Neural cell (in vitro differentiated cells): Measurements from ENCODE around the gene FAXDC2. TPM values are rescaled to one million over a fixed set of nuclear protein-coding genes. Genes with fewer than 3 reads are reported as not detected.

Experiments
- H2AFZ ChIP-seq: fragments of 200-600, 300-800 bp; sonication (generic), shearing (Covaris generic); 2 replicates; pipeline ENCODE4 v1.6.0; 2014; ENCODE audit warnings: low read depth, mild to moderate bottlenecking, antibody characterized with exemption, low read length, moderate library complexity
- H3F3A ChIP-seq: fragments of 200-600 bp; shearing (Covaris generic); 2 replicates; pipeline ENCODE4 v1.6.1; 2016; ENCODE audit warnings: mild to moderate bottlenecking, moderate library complexity, mixed read lengths, antibody characterized with exemption, low read length; ENCODE audit not compliant: insufficient read depth, poor library complexity, severe bottlenecking
- H3K27ac ChIP-seq: fragments of 200-600, 300-800 bp; sonication (generic), shearing (Covaris generic); 2 replicates; pipeline ENCODE4 v1.5.1; 2014; ENCODE audit warnings: mild to moderate bottlenecking, low read length, moderate library complexity
- H3K27me3 ChIP-seq: fragments of 300-800, 200-600 bp; sonication (generic), shearing (Covaris generic); 2 replicates; pipeline ENCODE4 v1.6.0; 2014; ENCODE audit warnings: mild to moderate bottlenecking, low read depth, low read length, moderate library complexity; ENCODE audit not compliant: insufficient read depth
- H3K36me3 ChIP-seq: fragments of 300-800, 200-600 bp; sonication (generic), shearing (Covaris generic); 2 replicates; pipeline ENCODE4 v1.5.1; 2014; ENCODE audit warnings: mild to moderate bottlenecking, antibody characterized with exemption, low read length, moderate library complexity; ENCODE audit not compliant: insufficient read depth
- H3K4me2 ChIP-seq: fragments of 300-800, 200-600 bp; sonication (generic), shearing (Covaris generic); 2 replicates; pipeline ENCODE4 v1.6.0; 2014; ENCODE audit warnings: mild to moderate bottlenecking, low read length
- H3K4me3 ChIP-seq: fragments of 300-800, 200-600 bp; sonication (generic), shearing (Covaris generic); 2 replicates; pipeline ENCODE4 v1.5.1; 2014; ENCODE audit warnings: mild to moderate bottlenecking, low read length, moderate library complexity
- H3K79me2 ChIP-seq: fragments of 200-600 bp; shearing (Covaris generic); replicated peaks from 2 replicates; pipeline ENCODE4 v1.6.0; 2014; ENCODE audit warnings: mild to moderate bottlenecking, low read length, moderate library complexity; ENCODE audit not compliant: insufficient read depth
- H3K9ac ChIP-seq: fragments of 300-800, 200-600 bp; sonication (generic), shearing (Covaris generic); 2 replicates; pipeline ENCODE4 v1.6.1; 2016; ENCODE audit warnings: mild to moderate bottlenecking, low read length, mixed read lengths
- H3K9me2 ChIP-seq: fragments of 200-600 bp; shearing (Covaris generic); 2 replicates; pipeline ENCODE4 v1.6.1; 2016; ENCODE audit warnings: mild to moderate bottlenecking, low read length, mixed read lengths; ENCODE audit not compliant: insufficient read depth
- H3K9me3 ChIP-seq: fragments of 200-600, 300-800 bp; sonication (generic), shearing (Covaris generic); 2 replicates; pipeline ENCODE4 v1.6.1; 2016; ENCODE audit warnings: mild to moderate bottlenecking, mixed run types, low read length, moderate library complexity, mixed read lengths
- H4K20me1 ChIP-seq: fragments of 200-600 bp; shearing (Covaris generic); 2 replicates; pipeline ENCODE4 v1.6.1; 2016; ENCODE audit warnings: mild to moderate bottlenecking, mixed run types; ENCODE audit not compliant: insufficient read depth
- CTCF ChIP-seq: fragments of 450-650 bp; IDR thresholded peaks from 2 replicates; pipeline ENCODE4 v1.5.1; 2014; ENCODE audit warnings: antibody characterized with exemption, mild to moderate bottlenecking, moderate library complexity; ENCODE audit not compliant: poor library complexity, severe bottlenecking
- EP300 ChIP-seq: fragments of 450-650 bp; conservative IDR thresholded peaks from 2 replicates; pipeline ENCODE4 v1.6.1; 2014; ENCODE audit warnings: antibody characterized with exemption, mild to moderate bottlenecking, moderate library complexity; ENCODE audit not compliant: poor library complexity, severe bottlenecking
- EZH2 ChIP-seq: fragments of 200-600, 300-800 bp; shearing (Covaris generic), sonication (generic); IDR thresholded peaks from 2 replicates; pipeline ENCODE4 v1.6.1; 2014; ENCODE audit warnings: antibody characterized with exemption, low read length, borderline replicate concordance, mild to moderate bottlenecking; ENCODE audit not compliant: insufficient read depth, poor library complexity, severe bottlenecking
- MXI1 ChIP-seq: fragments of 450-650 bp; conservative IDR thresholded peaks from 2 replicates; pipeline ENCODE4 v1.6.1; 2014; ENCODE audit warnings: antibody characterized with exemption, mild to moderate bottlenecking; ENCODE audit not compliant: poor library complexity, severe bottlenecking
- POLR2AphosphoS5 ChIP-seq: IDR thresholded peaks from 2 replicates; pipeline ENCODE4 v1.6.1; 2012
- RAD21 ChIP-seq: fragments of 450-650 bp; conservative IDR thresholded peaks from 2 replicates; pipeline ENCODE4 v1.6.1; 2014; ENCODE audit warnings: antibody characterized with exemption, mild to moderate bottlenecking, moderate library complexity
- REST ChIP-seq: IDR thresholded peaks from 2 replicates; pipeline ENCODE4 v1.6.1; 2012; ENCODE audit warnings: borderline replicate concordance
- SMC3 ChIP-seq: fragments of 450-650 bp; conservative IDR thresholded peaks from 2 replicates; pipeline ENCODE4 v1.6.1; 2014; ENCODE audit warnings: antibody characterized with exemption, mild to moderate bottlenecking, moderate library complexity; ENCODE audit not compliant: poor library complexity
- TAF1 ChIP-seq: IDR thresholded peaks from 2 replicates; pipeline ENCODE4 v1.6.1; 2012; ENCODE audit warnings: low read depth
- polyA plus RNA-seq: library from polyadenylated mRNA; depleted of rRNA; stranded (reverse); fragments of >200 nt; gene quantifications from 2 replicates; pipeline ENCODE4 v1.2.3, GENCODE V29; 2014

Gene FAXDC2
- polyA plus RNA-seq, 1 donor from 2014 or later: 0.12 TPM

- Histone ChIP-seq H3K36me3 (no peaks in the 10 kb centered on the region), H3K4me2 (no peak overlapping the region), H3K79me2 (no peaks in the 10 kb centered on the region), H2AFZ (no peak overlapping the region), H3K27ac (no peak overlapping the region), H3K9ac (no peak overlapping the region), H3K9me2 (no peaks in the 10 kb centered on the region), H4K20me1 (no peaks in the 10 kb centered on the region), H3F3A (no peaks in the 10 kb centered on the region), H3K9me3 (no peaks in the 10 kb centered on the region), H3K4me3 (no peak overlapping the region), H3K27me3 (no peaks in the 10 kb centered on the region)
- no peak for TF ChIP-seq CTCF
- TF ChIP-seq MXI1: no peak
- no peak for TF ChIP-seq REST
- TF ChIP-seq RAD21: no peak
- TF ChIP-seq TAF1: no peak
- no peak for TF ChIP-seq POLR2AphosphoS5
- no peak for TF ChIP-seq EZH2
- TF ChIP-seq SMC3: no peak
- no peak for TF ChIP-seq EP300
These were observed 32.6 kb downstream of the FAXDC2 start for GRCh38 chr5:154817815-154818214.

GRCh38 chr5:154816891-154817492 lies 33.4 kb downstream of the FAXDC2 start:
- Histone ChIP-seq H2AFZ (no peak overlapping the region), H3F3A (no peaks in the 10 kb centered on the region), H3K27ac (no peak overlapping the region), H3K4me3 (no peak overlapping the region), H3K27me3 (no peaks in the 10 kb centered on the region), H3K9me3 (no peaks in the 10 kb centered on the region), H3K79me2 (no peaks in the 10 kb centered on the region), H4K20me1 (no peaks in the 10 kb centered on the region), H3K4me2 (no peak overlapping the region), H3K9me2 (no peaks in the 10 kb centered on the region), H3K9ac (no peak overlapping the region), H3K36me3 (no peaks in the 10 kb centered on the region)
- TF ChIP-seq EZH2 (no peak), CTCF (no peak), TAF1 (no peak), EP300 (no peak), SMC3 (no peak), POLR2AphosphoS5 (no peak), REST (no peak), MXI1 (no peak), RAD21 (no peak)
